Fibroblast of skin of left quadriceps (primary cell): ENCODE results near the gene LRRC74B.
"Not testable (repeated sequence)": the region's sequence is repeated elsewhere in the genome, so short reads cannot be mapped to it uniquely, and the experiment has no call there.

Experiments
- DNase-seq, 2 experiments: peaks; one replicate each; pipeline ENCODE4 v3.0.0-alpha.2; 2013; ENCODE audit warnings: low read depth in 2 of 2

The LRRC74B gene

DNA sequence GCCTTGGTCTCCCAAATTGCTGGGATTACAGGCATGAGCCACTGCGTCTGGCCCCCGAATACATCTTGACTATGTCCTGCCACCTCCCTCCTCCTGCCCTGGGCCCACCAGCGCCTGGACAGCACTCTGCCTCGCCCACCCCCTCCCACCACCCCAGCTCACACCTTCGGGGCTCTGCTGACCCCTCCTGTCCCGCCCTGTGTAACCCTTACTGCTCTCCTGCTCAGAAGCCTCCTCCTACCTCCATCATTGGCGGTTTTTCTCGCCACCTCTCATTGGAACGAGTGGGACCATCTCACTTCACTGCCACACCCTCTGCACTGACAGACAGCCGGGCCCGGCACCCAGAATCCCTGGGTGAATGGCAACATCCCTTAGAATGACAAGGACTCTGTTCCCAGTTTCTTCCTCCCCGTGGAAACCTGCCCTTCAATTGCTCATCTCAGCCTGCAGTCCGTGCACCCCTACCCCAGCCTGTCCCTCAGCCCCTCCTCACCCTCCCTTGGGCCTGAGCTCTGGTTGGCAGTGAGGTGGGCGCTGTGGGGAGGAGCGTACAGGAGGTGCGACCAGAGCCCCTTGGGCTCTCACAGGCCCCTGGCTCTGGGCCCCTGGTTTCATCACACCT is 32.2 kb downstream of the LRRC74B start:
- no peak for DNase-seq

DNA sequence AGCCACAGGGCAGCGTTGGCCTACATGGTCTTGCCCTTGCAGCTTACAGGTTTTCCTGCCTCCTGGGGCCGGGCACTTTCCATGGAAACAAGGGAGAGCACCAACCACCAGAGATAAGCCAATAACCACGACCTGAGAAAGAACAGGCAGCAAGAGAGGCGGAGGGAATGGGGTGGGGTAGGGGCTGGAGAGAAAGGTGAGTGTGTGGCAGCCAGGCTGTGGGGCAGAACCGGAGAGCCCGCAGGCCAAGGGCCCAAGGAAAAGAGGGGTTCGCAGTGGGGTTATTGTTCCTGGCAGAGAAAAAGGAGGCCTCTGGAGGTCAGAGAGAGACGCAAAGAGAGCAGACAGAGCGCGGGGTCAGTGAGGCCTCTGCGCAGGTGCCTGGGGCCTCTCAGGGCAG is 33.2 kb downstream of the LRRC74B start:
- no peak for DNase-seq

DNA sequence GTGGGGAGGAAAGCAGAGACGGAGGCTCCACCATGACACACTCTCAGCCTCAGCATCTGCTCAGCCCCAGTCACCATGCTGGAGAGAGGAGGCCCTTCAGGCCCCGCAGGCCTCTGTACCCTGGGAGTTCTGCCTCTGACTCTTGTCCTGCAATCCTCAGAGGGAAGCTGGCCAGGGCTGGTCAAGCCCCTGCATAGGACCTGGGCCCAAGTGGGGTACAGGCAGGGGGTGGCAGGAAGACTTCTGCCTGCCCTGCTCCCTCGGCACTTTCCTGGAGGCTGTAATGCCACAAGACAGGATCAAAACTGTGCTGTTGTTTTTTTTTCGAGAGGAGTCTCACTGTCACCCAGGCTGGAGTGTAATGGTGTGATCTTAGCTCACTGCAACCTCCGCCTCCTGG is 33.7 kb downstream of the LRRC74B start:
- DNase-seq: no peak

DNA sequence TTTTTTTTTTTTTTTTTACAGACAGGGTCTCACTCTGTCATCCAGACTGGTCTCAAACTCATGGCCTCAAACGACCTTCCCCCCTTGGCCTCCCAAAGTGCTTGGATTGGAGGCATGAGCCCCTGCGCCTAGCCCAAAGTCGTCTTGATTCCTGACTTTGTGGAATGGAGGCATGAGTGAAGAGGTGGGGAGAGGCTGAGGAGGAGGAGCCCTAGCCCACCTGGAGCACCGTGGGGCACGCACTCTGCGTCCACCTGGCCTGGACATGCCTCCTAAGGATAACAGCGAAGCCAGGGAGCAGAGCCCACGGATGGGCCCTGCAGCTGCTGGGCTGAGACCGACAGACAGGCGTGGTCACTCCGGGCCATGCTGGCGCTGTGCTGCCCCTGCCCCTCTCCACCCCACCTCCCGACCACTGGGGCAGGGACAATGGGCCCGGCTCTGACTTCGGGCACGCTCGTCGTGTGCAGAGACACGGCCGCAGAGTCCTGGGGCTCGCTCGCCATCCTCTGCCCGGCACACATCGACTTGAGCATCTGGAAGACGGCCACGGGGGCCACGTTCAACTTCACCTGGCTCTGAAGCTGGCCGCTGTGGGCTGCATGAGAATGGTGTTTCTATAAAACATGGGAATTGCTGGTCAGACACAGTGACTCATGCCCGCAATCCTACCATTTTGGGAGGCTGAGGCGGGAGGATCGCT is 34.8 kb downstream of the LRRC74B start:
- DNase-seq: no peak

DNA sequence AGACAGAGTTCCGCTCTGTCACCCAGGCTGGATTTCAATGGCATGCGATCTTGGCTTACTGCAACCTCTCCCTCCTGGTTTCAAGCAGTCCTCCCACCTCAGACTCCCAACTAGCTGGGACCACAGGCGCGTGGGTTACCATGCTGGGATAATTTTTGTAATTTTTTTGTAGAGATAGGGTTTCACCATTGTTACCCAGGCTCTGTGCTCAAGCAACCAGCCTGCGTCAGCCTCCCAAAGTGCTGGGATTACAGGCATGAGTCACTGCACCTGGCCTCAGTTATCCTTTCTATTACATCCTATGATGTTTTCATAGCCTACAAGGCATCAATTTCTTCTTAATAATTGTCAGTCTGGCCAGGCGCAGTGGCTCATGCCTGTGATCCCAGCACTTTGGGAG is 36.5 kb downstream of the LRRC74B start:
- no peak for DNase-seq

DNA sequence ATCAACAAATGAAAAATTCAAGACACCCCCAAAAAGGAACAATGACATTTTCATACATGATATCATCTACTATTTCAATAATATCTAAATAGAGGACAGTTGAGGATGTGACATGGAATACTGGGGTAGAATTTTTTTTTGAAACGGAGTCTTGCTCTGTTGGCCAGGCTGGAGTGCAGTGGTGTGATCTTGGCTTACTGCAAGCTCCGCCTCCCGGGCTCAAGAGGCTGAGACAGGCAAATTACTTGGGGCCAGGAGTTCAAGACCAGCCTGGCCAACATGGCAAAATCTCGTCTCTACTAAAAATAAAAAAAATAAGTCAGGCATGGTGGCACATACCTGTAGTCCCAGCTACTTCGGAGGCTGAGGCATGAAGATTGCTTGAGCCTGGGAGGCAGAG is 41.4 kb downstream of the LRRC74B start:
- no peak for DNase-seq

DNA sequence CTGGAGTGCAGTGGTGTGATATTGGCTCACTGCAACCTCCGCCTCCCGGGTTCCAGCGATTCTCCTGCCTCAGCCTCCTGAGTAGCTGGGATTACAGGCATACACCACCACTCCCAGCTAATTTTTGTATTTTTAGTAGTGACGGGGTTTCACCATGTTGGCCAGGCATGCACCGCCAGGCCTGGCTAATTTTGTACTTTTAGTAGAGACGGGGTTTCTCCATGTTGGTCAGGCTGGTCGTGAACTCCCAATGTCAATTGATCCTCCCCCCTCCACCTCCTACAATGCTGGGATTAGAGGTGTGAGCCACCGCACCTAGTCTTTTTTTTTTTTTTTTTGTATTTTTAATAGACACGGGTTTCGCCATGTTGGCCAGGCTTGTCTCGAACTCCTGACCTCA is 42.2 kb downstream of the LRRC74B start:
- DNase-seq: not testable (repeated sequence)

DNA sequence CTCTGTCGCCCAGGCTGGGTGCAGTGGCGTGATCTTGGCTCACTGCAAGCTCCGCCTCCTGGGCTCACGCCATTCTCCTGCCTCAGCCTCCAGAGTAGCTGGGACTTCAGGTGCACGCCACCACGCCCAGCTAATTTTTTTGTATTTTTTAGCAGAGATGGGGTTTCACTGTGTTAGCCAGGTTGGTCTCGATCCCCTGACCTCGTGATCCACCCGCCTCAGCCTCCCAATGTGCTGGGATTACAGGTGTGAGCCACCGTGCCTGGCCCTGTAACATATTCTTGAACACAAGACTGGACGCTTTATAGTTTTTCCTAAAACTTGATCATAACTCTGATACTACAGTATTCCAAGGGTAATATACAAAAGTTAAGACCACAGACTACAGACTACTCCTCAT is 45.5 kb downstream of the LRRC74B start:
- DNase-seq: not testable (repeated sequence)

DNA sequence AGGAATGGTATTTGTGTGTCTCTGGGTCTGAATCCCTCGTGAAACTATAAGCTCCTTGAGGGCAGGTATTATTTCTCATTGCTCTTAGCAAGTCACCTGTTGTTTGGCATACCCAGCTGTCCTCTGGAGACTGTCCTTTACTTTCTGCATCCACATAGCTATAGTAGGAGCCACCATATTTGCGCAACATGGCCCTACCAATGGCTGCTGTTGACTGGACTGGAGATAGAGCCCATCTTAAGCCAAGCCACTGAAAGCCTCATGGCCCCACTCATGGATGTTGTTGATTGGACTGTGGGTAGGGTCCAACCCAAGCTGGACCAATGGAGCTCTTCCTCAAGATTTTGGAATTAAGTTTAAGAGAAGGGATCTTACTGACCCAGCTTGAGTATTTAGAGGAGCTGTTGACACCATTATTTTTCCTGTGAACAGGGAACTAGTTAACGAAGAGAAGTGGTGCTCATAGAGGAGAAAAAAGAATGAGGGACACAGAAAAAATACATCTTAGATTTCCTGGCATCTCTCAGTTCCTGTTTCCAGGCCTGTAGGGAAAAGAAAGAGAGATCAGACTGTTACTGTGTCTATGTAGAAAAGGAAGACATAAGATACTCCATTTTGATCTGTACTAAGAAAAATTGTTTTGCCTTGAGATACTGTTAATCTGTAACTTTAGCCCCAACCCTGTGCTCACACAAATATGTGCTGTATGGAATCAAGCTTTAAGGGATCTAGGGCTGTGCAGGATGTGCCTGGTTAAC is 47.2 kb downstream of the LRRC74B start:
- no peak for DNase-seq

DNA sequence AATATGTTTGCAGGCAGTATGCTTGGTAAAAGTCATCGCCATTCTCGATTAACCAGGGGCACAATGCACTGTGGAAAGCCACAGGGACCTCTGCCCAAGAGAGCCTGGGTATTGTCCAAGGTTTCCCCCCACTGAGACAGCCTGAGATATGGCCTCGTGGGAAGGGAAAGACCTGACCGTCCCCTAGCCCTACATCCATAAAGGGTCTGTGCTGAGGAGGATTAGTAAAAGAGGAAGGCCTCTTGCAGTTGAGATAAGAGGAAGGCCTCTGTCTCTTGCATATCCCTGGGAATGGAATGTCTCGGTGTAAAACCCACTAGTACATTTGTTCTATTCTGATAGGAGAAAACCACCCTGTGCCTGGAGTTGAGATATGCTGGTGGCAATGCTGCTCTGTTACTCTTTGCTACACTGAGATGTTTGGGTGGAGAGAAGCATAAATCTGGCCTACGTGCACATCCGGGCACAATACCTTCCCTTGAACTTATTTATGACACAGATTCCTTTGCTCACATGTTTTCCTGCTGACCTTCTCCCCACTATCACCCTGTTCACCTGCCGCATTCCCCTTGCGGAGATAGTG is 47.9 kb downstream of the LRRC74B start:
- not testable (repeated sequence) for DNase-seq

DNA sequence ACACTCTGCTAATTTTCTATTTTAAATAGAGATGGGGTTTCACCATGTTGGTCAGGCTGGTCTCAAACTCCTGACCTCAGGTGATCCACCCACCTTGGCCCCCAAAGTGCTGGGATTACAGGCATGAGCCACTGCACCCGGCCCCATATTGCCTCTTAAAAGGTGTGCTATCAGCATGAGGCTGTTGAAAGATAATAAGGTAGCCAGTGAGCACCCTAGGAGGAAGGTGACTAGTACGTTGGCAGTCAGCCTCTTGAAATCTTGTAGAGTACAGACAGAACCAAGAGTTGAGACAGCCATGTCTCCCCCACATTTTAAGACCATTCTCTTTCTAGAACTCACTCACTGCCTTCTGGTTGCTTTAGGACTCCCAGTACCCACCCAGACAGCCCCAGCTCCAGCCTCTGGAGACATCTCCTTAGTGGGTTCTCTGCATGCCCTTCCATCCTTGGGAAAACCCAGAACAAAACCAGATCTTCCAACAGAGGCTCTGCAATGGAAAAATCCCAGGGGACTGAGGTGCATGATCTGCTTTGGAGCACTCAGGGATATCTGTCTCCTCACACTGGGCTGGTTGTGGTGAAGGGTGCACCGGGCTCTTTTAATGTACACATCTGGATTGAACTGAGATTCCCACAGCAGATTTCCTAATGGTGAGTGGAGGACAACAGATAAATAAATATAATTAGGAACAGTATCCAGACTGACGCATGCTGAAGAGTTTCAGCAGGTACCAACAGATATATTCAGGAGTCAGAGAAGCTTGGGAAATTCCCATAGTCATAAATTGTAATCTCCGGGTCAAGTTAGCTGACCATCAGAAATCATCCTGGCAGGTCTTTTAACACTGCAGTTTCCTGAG is 49.4 kb downstream of the LRRC74B start:
- DNase-seq: no peak

DNA sequence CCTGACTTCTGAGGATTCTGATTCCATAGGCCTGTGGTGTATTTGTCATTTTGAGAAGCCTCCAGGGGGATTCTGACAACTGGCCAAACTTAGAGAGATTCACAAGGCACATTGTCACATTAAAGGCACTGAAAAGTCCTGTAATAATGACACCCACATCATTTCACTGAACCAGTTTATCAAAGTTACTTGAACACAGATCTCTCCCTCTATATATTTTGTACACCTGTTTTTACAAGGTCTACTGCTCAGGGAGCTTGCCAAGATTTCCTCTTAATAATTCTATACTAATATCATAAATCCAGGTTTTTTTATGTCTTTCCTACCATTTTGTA is 50.0 kb downstream of the LRRC74B start:
- DNase-seq: no peak

DNA sequence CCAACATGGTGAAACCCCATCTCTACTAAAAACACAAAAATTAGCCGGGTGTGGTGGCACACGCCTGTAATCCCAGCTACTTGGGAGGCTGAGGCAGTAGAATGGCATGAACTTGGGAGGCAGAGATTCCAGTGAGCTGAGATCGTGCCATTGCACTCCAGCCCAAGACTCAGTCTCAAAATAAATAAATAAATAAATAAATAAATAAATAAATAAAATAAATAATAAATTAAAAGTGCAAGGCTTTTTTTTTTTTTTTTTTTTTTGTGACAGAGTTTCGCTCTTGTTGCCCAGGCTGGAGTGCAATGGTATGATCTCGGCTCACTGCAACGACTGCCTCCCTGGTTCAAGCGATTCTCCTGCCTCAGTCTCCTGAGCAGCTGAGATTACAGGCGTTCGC is 51.1 kb downstream of the LRRC74B start:
- not testable (repeated sequence) for DNase-seq

DNA sequence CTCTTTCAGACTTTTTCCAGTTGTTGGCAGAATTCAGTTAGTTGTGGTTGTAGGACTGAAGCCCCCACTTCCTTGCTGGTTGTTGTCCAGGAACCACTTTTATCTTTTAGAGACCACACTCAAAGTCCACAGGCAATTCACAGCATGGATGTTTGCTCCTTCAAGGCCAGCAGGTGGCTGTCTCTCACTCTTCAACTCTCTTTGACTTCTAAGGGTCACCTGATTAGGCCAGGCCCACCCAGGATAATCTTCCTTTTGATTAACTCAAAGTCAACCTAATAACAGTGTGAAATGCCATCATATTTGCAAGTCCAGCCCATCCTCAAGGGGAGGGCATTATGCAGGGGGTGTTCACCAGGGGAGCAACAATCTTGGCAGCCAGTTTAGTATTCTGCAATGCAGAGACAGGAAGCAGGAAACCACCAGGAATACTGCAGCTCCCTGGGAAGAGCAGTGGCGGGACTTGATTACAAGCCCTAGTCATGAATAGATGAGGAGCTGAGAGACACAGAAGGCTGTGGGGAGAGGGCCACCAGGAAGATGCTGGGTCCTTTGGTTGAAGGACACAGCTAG is 52.4 kb downstream of the LRRC74B start:
- DNase-seq: no peak

DNA sequence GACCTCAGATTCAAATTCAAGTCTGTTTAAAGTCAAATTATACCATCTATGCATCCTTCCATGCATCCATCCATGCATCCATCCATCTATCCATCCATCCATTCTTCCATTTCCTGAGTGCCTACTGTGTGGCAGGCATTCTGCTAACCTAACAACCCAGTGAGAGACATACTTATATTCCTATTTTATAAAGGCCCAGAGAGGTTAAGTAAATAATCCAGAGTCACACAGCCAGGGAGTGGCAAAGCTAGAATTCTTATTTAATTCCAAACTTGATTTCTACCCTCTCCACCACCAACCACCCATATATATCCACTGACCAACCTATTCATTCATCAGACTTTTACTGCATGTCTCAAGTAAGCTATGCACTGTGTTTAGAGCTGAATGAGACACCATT is 53.8 kb downstream of the LRRC74B start:
- DNase-seq: no peak

DNA sequence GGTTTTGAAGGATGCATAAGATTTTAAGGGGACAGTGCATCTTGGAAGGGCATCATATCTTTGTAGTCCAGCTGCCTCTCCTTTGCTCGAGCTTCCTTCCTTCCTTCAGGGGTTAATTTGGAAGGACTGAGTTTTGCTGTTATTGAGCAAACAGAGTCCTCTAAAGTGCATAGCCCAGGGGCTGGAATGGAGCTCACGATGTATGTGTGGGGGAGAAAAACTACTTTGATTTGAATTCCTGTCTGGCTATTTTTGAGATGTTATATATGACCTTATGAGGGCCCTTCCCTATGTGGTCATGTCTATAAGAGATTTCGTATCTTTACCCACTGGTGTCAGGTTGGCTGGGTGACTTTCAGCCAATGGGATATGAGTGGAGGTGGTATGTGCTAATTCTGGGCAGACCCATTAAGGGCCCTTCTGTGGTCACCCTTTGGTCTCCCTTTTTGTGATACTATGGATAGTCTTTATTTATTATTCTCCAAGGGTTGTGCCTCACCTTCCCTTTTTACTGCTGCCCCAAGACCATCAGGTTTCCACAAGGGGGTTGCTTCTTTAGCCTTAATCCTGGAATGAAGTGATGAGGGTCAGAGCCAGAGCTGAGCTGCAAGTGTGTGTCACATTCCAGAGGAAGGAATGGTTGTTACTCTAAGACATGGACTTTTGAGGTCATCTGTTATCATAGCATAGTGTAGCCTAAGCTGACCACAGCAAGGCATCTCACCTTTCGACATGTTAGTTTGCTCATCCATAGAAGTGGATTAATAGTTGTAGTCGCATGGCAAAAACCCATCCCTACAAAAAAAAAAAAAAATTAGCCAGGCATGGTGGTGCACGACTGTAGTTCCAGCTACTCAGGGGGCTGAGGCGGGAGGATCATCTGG is 54.6 kb downstream of the LRRC74B start:
- no peak for DNase-seq

DNA sequence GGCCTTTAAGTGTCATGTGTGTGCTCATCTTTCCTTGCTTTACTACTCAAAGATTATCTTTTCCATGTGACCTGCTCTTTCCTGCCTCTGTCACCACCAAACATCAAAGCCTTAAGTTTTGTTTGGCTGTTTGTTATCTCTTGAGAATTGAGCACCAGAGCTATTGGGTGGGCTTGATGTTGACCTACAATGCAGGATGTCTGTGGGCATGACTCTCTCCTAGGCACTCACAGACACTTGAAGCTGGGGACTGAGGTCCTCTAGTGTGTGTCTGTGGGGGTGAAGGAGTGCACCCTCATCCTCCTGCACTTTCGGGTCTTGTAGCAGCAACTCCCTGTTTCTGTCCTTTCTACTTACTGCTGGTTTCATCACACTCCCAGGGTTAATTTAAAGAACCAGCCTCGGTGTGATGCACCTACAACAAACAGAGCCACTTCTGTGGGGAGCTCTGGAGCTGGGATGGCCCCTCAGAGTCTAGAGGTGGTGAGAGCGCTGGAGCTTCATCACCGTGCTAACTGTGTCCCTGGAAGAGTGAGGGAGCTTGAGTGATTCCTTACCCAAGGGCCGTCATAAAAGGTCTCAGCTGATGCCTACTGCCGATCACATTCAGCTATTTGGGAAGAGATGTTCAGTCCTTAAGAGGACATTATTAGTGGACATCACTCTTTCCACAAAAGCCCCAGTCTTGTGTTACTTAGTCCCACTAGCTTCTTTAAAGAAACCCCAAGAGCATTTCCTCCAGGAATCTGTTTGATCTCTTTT is 56.3 kb downstream of the LRRC74B start:
- DNase-seq: no peak

DNA sequence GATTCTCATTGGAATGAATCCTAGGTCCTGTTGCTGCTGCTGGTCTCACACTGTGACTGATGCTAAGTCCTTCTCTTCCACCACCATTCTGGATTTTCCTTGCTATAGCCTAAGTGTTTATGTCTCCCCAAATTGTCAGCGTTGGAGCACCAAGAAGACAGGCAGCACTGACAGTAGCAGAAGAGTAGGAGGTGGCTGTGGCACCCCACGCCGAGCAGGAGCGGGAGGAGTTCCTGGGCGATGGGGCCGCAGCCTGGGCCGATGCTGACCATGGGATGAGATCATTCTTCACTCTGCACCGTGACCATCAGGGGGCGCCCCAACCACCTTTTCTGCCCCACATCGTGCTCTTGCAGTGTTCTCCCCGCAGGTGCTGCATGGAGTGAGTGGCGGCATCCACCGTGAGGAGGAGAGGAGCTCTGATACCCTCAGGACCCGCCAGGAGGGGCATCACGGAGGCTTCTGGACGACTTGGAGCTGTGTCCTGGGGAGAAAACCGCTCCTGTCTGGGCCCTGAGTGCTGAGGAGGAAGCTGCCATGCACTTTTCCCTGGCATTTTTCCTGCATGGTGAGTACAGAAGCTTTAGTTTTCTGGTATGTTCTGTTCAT is 57.0 kb downstream of the LRRC74B start:
- DNase-seq: peak in 1 of 2 experiments; percentile 7

DNA sequence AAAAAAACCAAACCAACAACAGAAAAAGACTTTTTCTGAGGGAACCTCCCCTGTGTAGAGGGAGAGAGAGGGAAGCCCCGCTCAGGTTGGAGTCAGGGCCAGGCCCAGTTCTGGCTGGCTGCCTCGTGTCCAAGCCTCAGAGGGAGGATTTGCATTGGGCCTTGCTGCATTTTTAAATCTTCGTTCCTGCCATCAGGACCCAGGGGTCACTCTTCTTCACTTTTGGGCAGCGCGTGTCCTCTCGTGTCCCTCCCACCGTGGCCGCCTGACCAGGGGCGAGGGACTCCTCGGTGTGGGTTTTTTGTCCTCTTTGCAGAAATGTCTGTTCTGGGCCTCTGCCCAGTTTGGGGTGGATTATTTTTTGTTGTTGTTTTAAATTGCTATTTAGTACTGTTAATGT is 57.9 kb downstream of the LRRC74B start:
- no peak for DNase-seq
